Breast epithelium (tissue), 3 donors: ENCODE results near the gene PAAF1.

ENCODE experiments used
- CTCF ChIP-seq, 3 donors: fragments of 450-650 bp; IDR thresholded peaks; one replicate each; pipeline ENCODE4 v1.5.1; 2016 to 2017; ENCODE audit warnings: antibody characterized with exemption in 3 of 3, mild to moderate bottlenecking in 3 of 3, moderate library complexity in 3 of 3
- POLR2AphosphoS5 ChIP-seq, 3 donors: sonication (generic); formaldehyde crosslinking; IDR thresholded peaks; one replicate each; pipeline ENCODE4 v1.6.1; 2017; ENCODE audit warnings: antibody characterized with exemption in 3 of 3

DNA sequence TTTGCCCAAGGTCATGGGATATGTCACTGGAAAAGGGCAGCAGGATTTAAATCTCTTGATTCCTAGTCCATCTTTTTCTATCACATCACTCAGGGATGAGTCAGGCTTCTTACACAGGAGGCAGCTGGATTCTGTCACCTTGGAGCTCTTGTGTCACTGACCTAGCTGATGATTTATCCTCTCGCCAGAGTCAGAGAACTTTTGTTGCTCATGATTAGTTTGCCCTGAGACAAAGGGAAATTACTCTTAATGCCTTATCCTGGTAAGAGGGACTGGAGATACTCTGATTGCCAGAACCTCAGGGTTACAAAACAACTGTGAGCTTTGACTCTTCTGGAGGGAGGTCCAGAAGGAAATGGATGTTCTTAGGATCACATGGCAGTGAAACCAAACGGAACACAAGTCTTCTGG lies 10.2 kb upstream of the PAAF1 start:
- TF ChIP-seq CTCF (IDR thresholded peaks at IDR 0.05), result no peak
- no peak for TF ChIP-seq POLR2AphosphoS5 (IDR thresholded peaks at IDR 0.05)
